ENCODE results near the gene RFC4.
"Not testable (repeated sequence)": the region's sequence is repeated elsewhere in the genome, so short reads cannot be mapped to it uniquely, and the experiment has no call there.

DNA sequence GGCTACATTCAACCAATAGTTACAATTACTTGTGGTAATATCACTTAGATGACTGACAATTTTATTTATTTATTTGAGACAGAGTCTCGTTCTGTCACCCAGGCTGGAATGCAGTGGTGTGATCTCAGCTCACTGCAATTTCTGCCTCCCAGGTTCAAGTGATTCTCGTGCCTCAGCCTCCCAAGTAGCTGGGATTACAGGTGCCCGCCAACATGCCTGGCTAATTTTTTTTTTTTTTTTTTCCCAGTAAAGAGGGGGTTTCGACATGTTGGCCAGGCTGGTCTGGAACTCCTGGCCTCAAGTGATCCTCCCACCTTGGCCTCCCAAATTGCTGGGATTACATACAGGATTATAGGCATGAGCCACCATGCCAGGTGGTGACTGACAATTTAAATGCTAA lies 2.8 kb downstream of the RFC4 start:
- not testable (repeated sequence) for TF ChIP-seq POLR2AphosphoS5 (IDR thresholded peaks at IDR 0.05)
- TF ChIP-seq, protein P1, sequence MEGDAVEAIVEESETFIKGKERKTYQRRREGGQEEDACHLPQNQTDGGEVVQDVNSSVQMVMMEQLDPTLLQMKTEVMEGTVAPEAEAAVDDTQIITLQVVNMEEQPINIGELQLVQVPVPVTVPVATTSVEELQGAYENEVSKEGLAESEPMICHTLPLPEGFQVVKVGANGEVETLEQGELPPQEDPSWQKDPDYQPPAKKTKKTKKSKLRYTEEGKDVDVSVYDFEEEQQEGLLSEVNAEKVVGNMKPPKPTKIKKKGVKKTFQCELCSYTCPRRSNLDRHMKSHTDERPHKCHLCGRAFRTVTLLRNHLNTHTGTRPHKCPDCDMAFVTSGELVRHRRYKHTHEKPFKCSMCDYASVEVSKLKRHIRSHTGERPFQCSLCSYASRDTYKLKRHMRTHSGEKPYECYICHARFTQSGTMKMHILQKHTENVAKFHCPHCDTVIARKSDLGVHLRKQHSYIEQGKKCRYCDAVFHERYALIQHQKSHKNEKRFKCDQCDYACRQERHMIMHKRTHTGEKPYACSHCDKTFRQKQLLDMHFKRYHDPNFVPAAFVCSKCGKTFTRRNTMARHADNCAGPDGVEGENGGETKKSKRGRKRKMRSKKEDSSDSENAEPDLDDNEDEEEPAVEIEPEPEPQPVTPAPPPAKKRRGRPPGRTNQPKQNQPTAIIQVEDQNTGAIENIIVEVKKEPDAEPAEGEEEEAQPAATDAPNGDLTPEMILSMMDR (IDR thresholded peaks at IDR 0.05) = not testable (repeated sequence)
